ENCODE results near the gene IL1RAPL1. TPM values are rescaled to one million over a fixed set of nuclear protein-coding genes. Genes with fewer than 3 reads are reported as not detected.

Gene IL1RAPL1
- total RNA-seq (0.26 and 2.8 TPM in 2 replicates), polyA plus RNA-seq (0.25 and 6.1 TPM in 2 replicates), polyA minus RNA-seq (ENCODE audit: low replicate concordance) (13.2 TPM in 1 of 2 replicates, not detected in the other)
- 0.07 and 2.7 TPM in 2 replicates for polyA plus RNA-seq (2012)

GRCh38 chrX:28586981-28587551 lies at the start of gene IL1RAPL1:
IL1RAPL1 (plus strand) TSS chrX:28587446.
- TF ChIP-seq EZH2 (IDR thresholded peaks at IDR 0.05; ENCODE audit: low read length, missing control alignments) = no peak
- TF ChIP-seq, protein P1, sequence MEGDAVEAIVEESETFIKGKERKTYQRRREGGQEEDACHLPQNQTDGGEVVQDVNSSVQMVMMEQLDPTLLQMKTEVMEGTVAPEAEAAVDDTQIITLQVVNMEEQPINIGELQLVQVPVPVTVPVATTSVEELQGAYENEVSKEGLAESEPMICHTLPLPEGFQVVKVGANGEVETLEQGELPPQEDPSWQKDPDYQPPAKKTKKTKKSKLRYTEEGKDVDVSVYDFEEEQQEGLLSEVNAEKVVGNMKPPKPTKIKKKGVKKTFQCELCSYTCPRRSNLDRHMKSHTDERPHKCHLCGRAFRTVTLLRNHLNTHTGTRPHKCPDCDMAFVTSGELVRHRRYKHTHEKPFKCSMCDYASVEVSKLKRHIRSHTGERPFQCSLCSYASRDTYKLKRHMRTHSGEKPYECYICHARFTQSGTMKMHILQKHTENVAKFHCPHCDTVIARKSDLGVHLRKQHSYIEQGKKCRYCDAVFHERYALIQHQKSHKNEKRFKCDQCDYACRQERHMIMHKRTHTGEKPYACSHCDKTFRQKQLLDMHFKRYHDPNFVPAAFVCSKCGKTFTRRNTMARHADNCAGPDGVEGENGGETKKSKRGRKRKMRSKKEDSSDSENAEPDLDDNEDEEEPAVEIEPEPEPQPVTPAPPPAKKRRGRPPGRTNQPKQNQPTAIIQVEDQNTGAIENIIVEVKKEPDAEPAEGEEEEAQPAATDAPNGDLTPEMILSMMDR (conservative IDR thresholded peaks at IDR 0.05 in 1 of 2, IDR thresholded peaks at IDR 0.05 in 1 of 2; ENCODE audit: low read depth in 1 of 2, low read length in 2 of 2) = peak; percentile 29 to 34
- no peak within 1 kb of the TSS for H3K27ac ChIP-seq (ENCODE audit: insufficient read depth, low read length)
- H3K9me3 ChIP-seq (ENCODE audit: control insufficient read depth, insufficient read depth, low read depth, low read length) = no peaks in the 10 kb centered on the region
- no peaks in the 10 kb centered on the region for H3K79me2 ChIP-seq (ENCODE audit: control insufficient read depth, insufficient read depth, low read length)
- H3K9ac ChIP-seq (ENCODE audit: insufficient read depth, low read length) = no peak within 1 kb of the TSS
- peak within 1 kb of the TSS; percentile 71 for H2AFZ ChIP-seq (ENCODE audit: low read length)
- DNase-seq (ENCODE audit: low read depth in 2 of 2) = peak; percentile 80 to 83
- no peaks in the 10 kb centered on the region for H4K20me1 ChIP-seq (ENCODE audit: control insufficient read depth, extremely low read depth, insufficient read depth, low read length)
- no peaks in the 10 kb centered on the region for H3K36me3 ChIP-seq (ENCODE audit: control insufficient read depth, insufficient read depth, low read length)
- H3K4me1 ChIP-seq (ENCODE audit: control insufficient read depth, extremely low read depth, insufficient read depth, low read length) = no peaks in the 10 kb centered on the region
- peak within 1 kb of the TSS; percentile 53 to 75 (median 60) for H3K4me3 ChIP-seq (replicated peaks in 1 of 4; ENCODE audit: control extremely low read depth in 1 of 4, insufficient read depth in 1 of 4, low read depth in 3 of 4, low read length in 4 of 4)
- peak within 1 kb of the TSS; percentile 75 for H3K4me2 ChIP-seq (ENCODE audit: extremely low read depth, insufficient read depth, low read length)
- no peaks in the 10 kb centered on the region for H3K27me3 ChIP-seq (ENCODE audit: control insufficient read depth, insufficient read depth, low read length)

DNA sequence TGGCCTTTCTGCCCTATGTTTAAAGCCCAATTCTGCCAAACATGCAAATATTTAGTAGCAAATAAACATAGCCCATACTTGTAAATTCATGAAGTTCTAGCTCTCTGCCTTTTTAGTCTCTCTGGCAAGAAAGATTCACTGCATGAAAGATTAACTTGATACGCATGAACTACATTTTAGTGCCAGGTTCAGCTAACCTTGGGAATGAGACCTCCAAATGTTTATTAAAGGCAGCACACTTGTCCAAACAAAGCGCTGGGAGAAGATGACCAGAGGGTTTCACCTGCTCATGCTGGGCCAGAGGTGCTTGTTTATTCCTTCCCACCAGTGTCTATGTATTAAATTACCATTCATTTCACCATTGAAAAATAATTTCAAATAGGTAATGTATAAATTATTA lies 44.5 kb upstream of the IL1RAPL1 start:
- no peak for DNase-seq (ENCODE audit: low read depth in 2 of 2)
- no peaks in the 10 kb centered on the region for H3K36me3 ChIP-seq (ENCODE audit: control insufficient read depth, insufficient read depth, low read length)
- H3K4me1 ChIP-seq (ENCODE audit: control insufficient read depth, extremely low read depth, insufficient read depth, low read length) = no peaks in the 10 kb centered on the region
- no peak overlapping the region for H3K9ac ChIP-seq (ENCODE audit: insufficient read depth, low read length)
- H2AFZ ChIP-seq (ENCODE audit: low read length) = no peak overlapping the region
- H3K9me3 ChIP-seq (ENCODE audit: control insufficient read depth, insufficient read depth, low read depth, low read length) = no peaks in the 10 kb centered on the region
- no peaks in the 10 kb centered on the region for H3K79me2 ChIP-seq (ENCODE audit: control insufficient read depth, insufficient read depth, low read length)
- no peak overlapping the region for H3K4me3 ChIP-seq (replicated peaks in 1 of 4; ENCODE audit: control extremely low read depth in 1 of 4, insufficient read depth in 1 of 4, low read depth in 3 of 4, low read length in 4 of 4)
- H3K4me2 ChIP-seq (ENCODE audit: extremely low read depth, insufficient read depth, low read length) = no peak overlapping the region
- no peaks in the 10 kb centered on the region for H4K20me1 ChIP-seq (ENCODE audit: control insufficient read depth, extremely low read depth, insufficient read depth, low read length)
- no peak for TF ChIP-seq EZH2 (IDR thresholded peaks at IDR 0.05; ENCODE audit: low read length, missing control alignments)
- TF ChIP-seq, protein P1 (conservative IDR thresholded peaks at IDR 0.05 in 1 of 2, IDR thresholded peaks at IDR 0.05 in 1 of 2; ENCODE audit: low read depth in 1 of 2, low read length in 2 of 2) = no peak
- H3K27me3 ChIP-seq (ENCODE audit: control insufficient read depth, insufficient read depth, low read length) = no peaks in the 10 kb centered on the region
- H3K27ac ChIP-seq (ENCODE audit: insufficient read depth, low read length) = no peak overlapping the region

- Histone ChIP-seq H3K4me3 (replicated peaks in 1 of 4; ENCODE audit: control extremely low read depth in 1 of 4, insufficient read depth in 1 of 4, low read depth in 3 of 4, low read length in 4 of 4) (no peak overlapping the region), H3K27ac (ENCODE audit: insufficient read depth, low read length) (no peak overlapping the region), H3K9ac (ENCODE audit: insufficient read depth, low read length) (no peak overlapping the region), H3K9me3 (ENCODE audit: control insufficient read depth, insufficient read depth, low read depth, low read length) (no peaks in the 10 kb centered on the region), H3K4me1 (ENCODE audit: control insufficient read depth, extremely low read depth, insufficient read depth, low read length) (no peaks in the 10 kb centered on the region), H3K27me3 (ENCODE audit: control insufficient read depth, insufficient read depth, low read length) (no peaks in the 10 kb centered on the region), H3K4me2 (ENCODE audit: extremely low read depth, insufficient read depth, low read length) (no peak overlapping the region), H2AFZ (ENCODE audit: low read length) (no peak overlapping the region), H3K36me3 (ENCODE audit: control insufficient read depth, insufficient read depth, low read length) (no peaks in the 10 kb centered on the region), H4K20me1 (ENCODE audit: control insufficient read depth, extremely low read depth, insufficient read depth, low read length) (no peaks in the 10 kb centered on the region), H3K79me2 (ENCODE audit: control insufficient read depth, insufficient read depth, low read length) (no peaks in the 10 kb centered on the region)
- DNase-seq (ENCODE audit: low read depth in 2 of 2) = no peak
- TF ChIP-seq, protein P1 (conservative IDR thresholded peaks at IDR 0.05 in 1 of 2, IDR thresholded peaks at IDR 0.05 in 1 of 2; ENCODE audit: low read depth in 1 of 2, low read length in 2 of 2) = no peak
- no peak for TF ChIP-seq EZH2 (IDR thresholded peaks at IDR 0.05; ENCODE audit: low read length, missing control alignments)
Measured at GRCh38 chrX:28549838-28550237, 37.4 kb upstream of the IL1RAPL1 start.

Measured in fibroblast of lung (primary cell).